Stimulated activated CD4-positive, alpha-beta T cell treated with anti-CD3 and anti-CD28 coated beads, Interleukin-12 subunit alpha, Interleukin-12 subunit beta, amount 100 ng/mL, for 24 hours (primary cell): ENCODE data around the gene NTRK1.

Experiments used
- DNase-seq, 2 experiments: peaks; one replicate each; pipeline ENCODE4 v3.0.0-alpha.2; 2020; ENCODE audit warnings: low read depth in 2 of 2

The NTRK1 gene

GRCh38 chr1:156860628-156861423 lies at the start of gene NTRK1:
Gene NTRK1, plus strand, starts transcription at chr1:156860865. Its CDS starts 70 bp downstream, at chr1:156860935.
- DNase-seq = peak in 1 of 2 experiments; percentile 33

- DNase-seq = no peak
These were observed 49.5 kb upstream of the NTRK1 start for GRCh38 chr1:156811168-156811567.

- DNase-seq = no peak
These were observed 48.2 kb upstream of the NTRK1 start for GRCh38 chr1:156812293-156812990.

GRCh38 chr1:156813298-156813697 lies 47.4 kb upstream of the NTRK1 start:
- DNase-seq = no peak

- DNase-seq = peak; percentile 55 to 79
These were observed 46.7 kb upstream of the NTRK1 start for GRCh38 chr1:156813750-156814570.

- no peak for DNase-seq
These were observed 45.9 kb upstream of the NTRK1 start for GRCh38 chr1:156814571-156815260.

GRCh38 chr1:156815307-156815826 lies 45.3 kb upstream of the NTRK1 start:
- no peak for DNase-seq

- DNase-seq = no peak
These were observed 44.7 kb upstream of the NTRK1 start for GRCh38 chr1:156815961-156816422.

- peak; percentile 83 to 88 for DNase-seq
These were observed 43.9 kb upstream of the NTRK1 start, which contains the start of gene SH2D2A for GRCh38 chr1:156816561-156817328. Gene SH2D2A, minus strand, starts transcription at chr1:156816848. Its CDS starts 140 bp downstream, at chr1:156816708.

- no peak for DNase-seq
These were observed 38.9 kb upstream of the NTRK1 start for GRCh38 chr1:156821801-156822200.

GRCh38 chr1:156822680-156823079 lies 38.0 kb upstream of the NTRK1 start:
- no peak for DNase-seq

- DNase-seq = no peak
These were observed 37.4 kb upstream of the NTRK1 start for GRCh38 chr1:156823210-156823790.

- DNase-seq = no peak
These were observed 34.0 kb upstream of the NTRK1 start for GRCh38 chr1:156826630-156827029.

GRCh38 chr1:156828400-156829124 lies 32.1 kb upstream of the NTRK1 start:
- no peak for DNase-seq

GRCh38 chr1:156832434-156832833 lies 28.2 kb upstream of the NTRK1 start:
- DNase-seq = no peak

GRCh38 chr1:156833603-156834002 lies 27.1 kb upstream of the NTRK1 start:
- no peak for DNase-seq

- no peak for DNase-seq
These were observed 26.3 kb upstream of the NTRK1 start for GRCh38 chr1:156834322-156834721.

- no peak for DNase-seq
These were observed 24.5 kb upstream of the NTRK1 start for GRCh38 chr1:156836041-156836654.

- DNase-seq = no peak
These were observed 23.8 kb upstream of the NTRK1 start for GRCh38 chr1:156836892-156837291.
